ENCODE measurements around the gene SPHKAP.
"Not testable (repeated sequence)": the region's sequence is repeated elsewhere in the genome, so short reads cannot be mapped to it uniquely, and the experiment has no call there.

Gene SPHKAP, protein sequence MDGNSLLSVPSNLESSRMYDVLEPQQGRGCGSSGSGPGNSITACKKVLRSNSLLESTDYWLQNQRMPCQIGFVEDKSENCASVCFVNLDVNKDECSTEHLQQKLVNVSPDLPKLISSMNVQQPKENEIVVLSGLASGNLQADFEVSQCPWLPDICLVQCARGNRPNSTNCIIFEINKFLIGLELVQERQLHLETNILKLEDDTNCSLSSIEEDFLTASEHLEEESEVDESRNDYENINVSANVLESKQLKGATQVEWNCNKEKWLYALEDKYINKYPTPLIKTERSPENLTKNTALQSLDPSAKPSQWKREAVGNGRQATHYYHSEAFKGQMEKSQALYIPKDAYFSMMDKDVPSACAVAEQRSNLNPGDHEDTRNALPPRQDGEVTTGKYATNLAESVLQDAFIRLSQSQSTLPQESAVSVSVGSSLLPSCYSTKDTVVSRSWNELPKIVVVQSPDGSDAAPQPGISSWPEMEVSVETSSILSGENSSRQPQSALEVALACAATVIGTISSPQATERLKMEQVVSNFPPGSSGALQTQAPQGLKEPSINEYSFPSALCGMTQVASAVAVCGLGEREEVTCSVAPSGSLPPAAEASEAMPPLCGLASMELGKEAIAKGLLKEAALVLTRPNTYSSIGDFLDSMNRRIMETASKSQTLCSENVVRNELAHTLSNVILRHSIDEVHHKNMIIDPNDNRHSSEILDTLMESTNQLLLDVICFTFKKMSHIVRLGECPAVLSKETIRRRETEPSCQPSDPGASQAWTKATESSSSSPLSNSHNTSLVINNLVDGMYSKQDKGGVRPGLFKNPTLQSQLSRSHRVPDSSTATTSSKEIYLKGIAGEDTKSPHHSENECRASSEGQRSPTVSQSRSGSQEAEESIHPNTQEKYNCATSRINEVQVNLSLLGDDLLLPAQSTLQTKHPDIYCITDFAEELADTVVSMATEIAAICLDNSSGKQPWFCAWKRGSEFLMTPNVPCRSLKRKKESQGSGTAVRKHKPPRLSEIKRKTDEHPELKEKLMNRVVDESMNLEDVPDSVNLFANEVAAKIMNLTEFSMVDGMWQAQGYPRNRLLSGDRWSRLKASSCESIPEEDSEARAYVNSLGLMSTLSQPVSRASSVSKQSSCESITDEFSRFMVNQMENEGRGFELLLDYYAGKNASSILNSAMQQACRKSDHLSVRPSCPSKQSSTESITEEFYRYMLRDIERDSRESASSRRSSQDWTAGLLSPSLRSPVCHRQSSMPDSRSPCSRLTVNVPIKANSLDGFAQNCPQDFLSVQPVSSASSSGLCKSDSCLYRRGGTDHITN (N-terminal part only)

DNA sequence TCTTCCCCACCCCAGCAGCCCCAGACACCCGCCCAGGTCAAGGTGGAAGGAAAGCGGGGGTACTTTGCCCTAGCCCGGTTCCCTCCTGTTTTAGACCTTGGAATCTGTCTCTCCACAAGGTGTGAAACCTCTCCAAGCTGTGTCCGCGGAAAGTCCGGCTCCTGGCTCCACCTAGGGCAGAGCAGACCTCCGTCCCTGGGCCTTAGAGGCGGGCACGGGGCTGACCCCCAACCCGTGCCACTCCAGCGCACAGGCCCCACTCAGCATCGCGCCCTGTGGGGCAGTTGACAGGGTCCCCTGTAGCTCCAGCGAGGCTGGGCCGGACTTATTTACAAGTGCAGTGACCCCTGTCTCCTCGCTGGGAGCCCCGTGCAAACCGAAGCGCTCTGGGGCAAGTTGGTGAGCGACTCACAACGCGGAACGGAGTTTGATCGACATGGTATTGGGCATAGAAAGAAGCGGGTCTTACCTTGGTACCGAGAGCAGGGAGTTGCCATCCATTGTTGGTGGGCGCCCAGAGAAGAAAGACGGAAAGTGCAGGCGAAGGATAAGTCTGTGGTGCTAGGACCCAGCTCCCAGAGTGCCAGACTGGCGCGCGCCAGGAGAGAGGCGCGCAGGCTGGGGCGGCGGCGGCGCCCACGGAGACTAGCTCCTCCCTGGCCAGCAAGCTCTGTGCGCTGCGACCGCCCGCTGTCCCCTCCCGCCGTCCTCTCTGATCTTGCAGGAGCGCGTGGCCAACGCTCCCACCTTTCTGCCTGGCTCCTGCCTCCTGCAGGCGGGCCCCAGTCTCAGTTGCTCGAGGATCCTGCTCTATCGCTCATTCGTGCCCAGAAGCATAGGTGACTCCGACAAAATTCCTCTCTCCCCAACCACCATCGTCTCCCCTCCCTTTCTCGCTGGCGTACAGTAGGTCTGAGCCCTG is at the start of gene SPHKAP:
SPHKAP (minus strand) TSS at position 590 of the 922 bp plus-strand sequence; CDS start at position 501, 89 bp downstream.
- TF ChIP-seq, protein P1, sequence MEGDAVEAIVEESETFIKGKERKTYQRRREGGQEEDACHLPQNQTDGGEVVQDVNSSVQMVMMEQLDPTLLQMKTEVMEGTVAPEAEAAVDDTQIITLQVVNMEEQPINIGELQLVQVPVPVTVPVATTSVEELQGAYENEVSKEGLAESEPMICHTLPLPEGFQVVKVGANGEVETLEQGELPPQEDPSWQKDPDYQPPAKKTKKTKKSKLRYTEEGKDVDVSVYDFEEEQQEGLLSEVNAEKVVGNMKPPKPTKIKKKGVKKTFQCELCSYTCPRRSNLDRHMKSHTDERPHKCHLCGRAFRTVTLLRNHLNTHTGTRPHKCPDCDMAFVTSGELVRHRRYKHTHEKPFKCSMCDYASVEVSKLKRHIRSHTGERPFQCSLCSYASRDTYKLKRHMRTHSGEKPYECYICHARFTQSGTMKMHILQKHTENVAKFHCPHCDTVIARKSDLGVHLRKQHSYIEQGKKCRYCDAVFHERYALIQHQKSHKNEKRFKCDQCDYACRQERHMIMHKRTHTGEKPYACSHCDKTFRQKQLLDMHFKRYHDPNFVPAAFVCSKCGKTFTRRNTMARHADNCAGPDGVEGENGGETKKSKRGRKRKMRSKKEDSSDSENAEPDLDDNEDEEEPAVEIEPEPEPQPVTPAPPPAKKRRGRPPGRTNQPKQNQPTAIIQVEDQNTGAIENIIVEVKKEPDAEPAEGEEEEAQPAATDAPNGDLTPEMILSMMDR (IDR thresholded peaks at IDR 0.05; ENCODE audit: insufficient read depth, missing control alignments) = no peak
- FAIRE-seq (no peak), DNase-seq (ENCODE audit: insufficient read length, low spot score) (no peak)

DNA sequence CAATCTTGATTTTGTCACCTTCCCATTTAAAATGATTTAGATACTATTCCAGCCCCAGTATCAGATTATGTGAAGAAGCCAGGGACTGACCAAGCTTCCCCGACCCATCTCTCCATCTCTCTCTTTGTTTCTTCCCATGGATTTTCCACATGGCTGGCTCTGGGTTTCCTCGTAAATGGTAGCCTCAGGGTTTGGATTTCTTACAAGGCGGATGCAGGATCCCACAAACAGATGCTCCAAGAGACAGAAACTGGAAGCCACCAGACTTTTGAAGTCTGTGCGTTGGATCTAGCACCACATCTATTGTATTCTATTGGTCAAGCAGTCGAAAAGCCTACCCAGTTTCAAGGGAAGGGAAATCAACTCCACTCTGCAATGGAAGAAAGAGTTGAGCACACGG is 46.0 kb upstream of the SPHKAP start:
- no peak for DNase-seq (ENCODE audit: insufficient read length, low spot score)
- TF ChIP-seq, protein P1 (IDR thresholded peaks at IDR 0.05; ENCODE audit: insufficient read depth, missing control alignments) = no peak
- FAIRE-seq = no peak

DNA sequence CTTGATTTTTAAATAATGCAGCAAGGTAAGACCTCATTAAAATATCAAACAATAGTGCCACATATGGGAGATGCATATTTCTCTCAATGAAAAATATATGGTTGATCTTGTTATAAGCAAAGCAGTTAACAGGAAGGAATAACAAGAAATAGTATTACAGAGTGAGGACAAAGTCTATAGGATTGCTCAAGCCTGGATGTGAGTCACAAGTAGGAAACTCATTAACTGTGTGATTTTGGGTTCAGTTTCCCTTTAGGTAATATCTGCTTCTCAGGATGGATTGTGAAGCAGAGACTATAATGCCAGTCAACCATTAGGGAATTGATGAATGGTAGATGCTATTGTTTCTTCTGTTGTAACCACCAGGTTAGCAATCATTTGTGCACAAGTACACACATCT is 42.9 kb upstream of the SPHKAP start:
- FAIRE-seq (no peak), DNase-seq (ENCODE audit: insufficient read length, low spot score) (no peak)
- TF ChIP-seq, protein P1 (IDR thresholded peaks at IDR 0.05; ENCODE audit: insufficient read depth, missing control alignments) = no peak

DNA sequence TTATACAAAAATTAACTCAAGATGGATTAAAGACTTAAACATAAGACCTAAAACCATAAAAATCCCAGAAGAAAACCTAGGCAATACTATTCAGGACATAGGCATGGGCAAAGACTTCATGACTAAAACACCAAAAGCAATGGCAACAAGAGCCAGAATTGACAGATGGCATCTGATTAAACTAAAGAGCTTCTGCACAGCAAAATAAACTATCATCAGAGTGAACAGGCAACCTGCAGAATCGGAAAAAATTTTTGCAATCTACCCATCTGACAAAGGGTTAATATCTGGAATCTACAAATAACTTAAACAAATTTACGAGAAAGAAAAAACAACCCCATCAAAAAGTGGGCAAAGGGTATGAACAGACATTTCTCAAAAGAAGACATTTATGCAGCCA is 37.1 kb upstream of the SPHKAP start:
- not testable (repeated sequence) for FAIRE-seq; DNase-seq (ENCODE audit: insufficient read length, low spot score)

DNA sequence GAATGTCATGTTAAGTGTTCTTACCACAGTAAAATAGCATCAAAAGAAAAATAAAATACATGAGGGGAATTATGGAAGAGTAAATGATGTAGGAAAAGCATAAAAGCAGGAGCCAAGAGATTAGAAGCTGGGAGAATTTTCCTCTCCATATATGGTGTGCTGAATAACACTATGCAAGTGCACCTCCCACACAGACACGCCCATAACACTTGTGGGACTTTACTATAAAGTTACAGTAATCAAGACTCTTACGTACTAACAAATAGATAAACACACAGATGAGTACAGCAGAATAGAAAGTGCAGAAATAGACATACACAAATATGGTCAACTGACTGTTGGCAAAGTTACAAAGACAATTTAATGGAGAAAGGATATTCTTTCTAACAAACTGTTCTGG is 16.0 kb upstream of the SPHKAP start:
- FAIRE-seq (no peak), DNase-seq (ENCODE audit: insufficient read length, low spot score) (no peak)
- TF ChIP-seq, protein P1 (IDR thresholded peaks at IDR 0.05; ENCODE audit: insufficient read depth, missing control alignments) = no peak

DNA sequence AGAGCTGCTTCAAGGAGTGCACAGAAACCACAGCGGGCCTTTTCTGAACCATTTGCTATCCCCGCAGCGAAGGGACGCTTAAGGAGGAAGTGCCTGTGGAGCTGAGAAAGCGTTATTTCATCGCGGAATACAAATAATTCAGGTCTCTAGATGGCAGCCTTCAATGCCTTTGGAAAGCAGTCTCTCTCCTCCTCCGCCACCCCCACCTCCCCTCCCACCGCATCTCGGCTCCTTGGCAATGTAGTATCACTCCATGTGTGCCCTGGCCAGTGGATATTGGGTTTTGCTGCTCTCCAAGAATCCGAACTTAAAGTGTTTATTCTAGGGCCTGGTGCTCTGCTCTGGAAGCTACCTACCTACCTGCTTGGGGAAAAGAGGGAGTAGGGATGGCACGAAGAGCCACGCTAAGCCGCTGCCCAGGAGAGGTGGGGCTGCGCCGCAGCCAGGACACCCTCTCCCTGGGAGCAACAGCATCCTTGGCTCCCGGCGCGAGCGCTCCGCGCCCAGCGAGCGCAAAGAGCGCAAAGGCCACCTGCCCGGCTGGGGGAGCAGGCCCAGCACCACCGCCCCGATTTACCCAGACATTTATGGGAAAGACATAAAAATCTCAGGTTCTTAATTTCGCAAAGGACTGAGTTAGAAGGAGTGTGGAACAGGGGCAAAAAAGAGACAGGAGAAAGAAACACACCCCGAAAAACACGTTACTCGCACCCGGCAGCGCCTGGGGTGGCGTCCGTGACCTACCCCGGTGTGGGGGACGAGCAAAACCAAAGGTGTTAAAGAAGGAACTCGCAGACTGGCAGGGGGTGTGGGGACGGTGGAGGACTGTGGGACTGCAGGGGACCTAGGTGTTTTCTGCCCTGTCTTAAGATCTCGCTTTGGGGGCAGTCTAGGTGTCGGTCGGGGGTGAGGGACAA is 1.0 kb downstream of the SPHKAP start:
- TF ChIP-seq, protein P1 (IDR thresholded peaks at IDR 0.05; ENCODE audit: insufficient read depth, missing control alignments) = no peak
- no peak for FAIRE-seq
- DNase-seq (ENCODE audit: insufficient read length, low spot score) = no peak
